EL (cell line): Measurements from ENCODE around the gene PDE3B.
"Not testable (repeated sequence)": the region's sequence is repeated elsewhere in the genome, so short reads cannot be mapped to it uniquely, and the experiment has no call there.

Experiments used
- DNase-seq: peaks from one replicate; pipeline ENCODE4 v3.0.0-alpha.2; 2016

PDE3B gene

GRCh38 chr11:14819596-14819995, 176.0 kb downstream of the PDE3B start:
- DNase-seq = no peak

- DNase-seq = no peak
Observed at GRCh38 chr11:14821031-14821430, 177.4 kb downstream of the PDE3B start.

- no peak for DNase-seq
Observed at GRCh38 chr11:14826600-14826999, 183.0 kb downstream of the PDE3B start.

DNA sequence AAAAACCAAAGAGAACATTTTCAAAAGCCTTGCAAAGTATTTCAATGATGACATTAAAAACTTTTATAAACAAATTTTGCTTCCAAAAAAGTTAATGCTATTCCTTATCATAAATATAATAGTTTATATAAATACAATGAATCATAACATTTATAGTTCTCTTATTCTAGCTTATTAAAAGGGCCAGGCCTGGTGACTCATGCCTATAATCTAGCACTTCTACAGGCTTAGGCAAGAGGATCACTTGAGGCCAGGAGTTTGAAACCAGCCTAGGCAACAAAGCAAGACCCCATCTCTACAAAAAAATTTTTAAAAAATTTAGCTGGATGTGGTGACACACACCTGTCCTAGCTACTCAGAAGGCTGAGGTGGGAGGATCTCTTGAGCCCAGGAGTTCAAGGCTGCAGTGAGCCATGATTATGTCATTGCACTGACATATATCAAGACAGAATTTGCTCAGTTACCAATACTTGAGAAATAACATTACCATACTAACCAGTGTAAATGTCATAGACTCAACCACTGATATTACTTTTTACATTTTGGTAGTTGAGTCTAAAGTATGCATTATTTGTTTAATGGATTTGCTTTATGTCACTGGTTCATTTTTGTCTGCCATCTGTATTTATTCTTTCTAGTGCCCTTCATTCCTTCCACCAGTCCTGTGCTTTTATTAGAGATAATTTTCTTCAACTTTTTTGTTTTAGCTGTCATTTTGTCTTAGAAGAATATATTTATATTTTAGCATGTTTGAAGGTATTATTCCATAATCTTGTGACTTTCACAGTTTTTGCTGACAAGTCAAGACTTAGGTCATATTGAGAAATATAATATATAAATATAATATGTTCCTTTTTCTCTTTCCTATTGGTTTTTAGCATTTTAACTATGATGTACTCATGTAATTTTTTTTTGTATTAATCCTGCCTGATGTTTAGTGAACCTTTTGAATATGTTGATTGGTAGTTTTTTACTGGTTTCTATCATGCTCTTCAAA, 192.2 kb downstream of the PDE3B start:
- no peak for DNase-seq

- no peak for DNase-seq
Observed at GRCh38 chr11:14842002-14842401, 198.4 kb downstream of the PDE3B start.

DNA sequence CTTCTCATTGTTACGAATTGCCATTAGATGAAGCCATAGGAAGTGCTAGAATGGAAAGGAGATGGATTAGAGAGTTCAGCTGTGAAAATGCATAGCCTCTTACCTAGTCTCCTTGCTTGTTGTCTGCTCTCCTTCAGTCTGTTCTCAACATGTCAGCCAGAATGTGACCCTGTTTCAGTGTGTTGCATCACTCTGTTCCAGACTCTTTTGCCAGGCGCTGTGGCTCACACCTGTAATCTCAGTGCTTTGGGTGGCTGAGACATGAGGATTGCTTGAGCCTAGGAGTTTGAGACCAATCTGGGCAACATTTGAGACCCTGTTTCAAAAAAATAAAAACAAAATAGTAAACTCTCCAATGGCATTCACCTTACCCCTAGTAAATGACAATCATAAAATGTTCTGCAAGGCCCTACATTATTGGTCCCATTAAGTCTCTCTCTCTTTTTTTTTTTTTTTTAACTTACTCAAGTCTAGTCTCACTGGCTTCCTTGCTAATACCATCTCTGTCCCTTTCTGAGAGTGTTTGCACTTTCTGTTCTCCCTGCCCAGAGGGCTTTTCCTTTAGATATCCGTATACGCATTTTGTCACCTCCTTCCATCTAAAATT, 209.1 kb downstream of the PDE3B start:
- no peak for DNase-seq

DNA sequence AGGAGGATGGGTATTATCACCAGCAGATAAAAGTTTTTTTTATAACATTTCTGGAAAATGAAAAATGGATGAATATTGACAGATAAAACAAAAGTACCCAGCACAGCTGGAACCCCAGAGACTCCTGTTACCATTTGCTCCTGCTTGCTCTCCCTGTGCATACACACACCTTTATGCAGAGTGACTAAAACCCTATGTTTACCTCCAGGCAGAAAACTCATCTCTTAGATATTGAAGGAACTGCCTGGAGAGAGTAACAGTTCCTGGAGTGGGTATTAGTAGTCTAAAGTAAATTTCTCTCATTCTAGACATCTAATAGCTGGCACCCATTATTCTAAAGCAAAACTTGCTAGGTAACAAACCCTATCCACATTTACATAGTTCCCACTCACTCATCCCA, 210.5 kb downstream of the PDE3B start:
- no peak for DNase-seq

DNA sequence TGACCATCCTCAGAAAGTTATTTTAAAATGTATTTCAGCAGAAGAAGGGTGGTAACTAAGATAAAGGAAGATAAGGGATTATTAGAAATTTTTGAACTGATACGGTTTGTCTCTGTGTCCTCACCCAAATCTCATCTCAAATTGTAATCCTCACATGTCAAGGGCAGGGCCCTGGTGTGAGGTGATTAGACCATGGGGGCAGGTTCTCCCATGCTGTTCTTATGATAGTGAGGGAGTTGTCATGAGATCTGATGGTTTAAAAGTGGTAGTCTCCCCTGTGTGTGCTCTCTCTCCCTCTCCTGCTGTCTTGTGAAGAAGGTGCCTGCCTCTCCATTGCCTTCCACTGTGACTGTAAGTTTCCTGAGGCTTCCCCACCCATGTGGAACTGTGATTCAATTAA, 212.3 kb downstream of the PDE3B start:
- no peak for DNase-seq

GRCh38 chr11:14857621-14858020, 214.0 kb downstream of the PDE3B start:
- no peak for DNase-seq

GRCh38 chr11:14858404-14858803, 214.8 kb downstream of the PDE3B start:
- DNase-seq = no peak

- DNase-seq = no peak
Observed at GRCh38 chr11:14860511-14860910, 216.9 kb downstream of the PDE3B start.

DNA sequence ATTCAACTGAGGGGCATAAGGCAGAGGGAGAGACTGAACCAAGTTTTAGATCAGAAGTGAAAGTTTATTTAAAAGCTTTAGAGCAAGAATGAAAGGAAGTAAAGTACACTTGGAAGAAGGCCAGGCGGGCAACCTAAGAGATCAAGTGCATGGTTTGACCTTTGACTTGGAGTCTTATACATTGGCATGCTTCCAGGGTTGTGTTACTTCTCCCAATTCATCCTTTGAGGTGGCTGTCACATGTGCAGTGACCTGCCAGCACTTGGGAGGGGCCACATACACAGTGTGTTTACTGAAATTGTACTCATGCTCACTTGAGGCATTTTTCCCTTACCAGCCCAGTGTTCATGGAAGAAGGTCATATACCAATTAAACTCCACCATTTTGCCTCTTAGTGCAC, 218.1 kb downstream of the PDE3B start:
- DNase-seq = no peak

GRCh38 chr11:14863775-14864174, 220.2 kb downstream of the PDE3B start:
- DNase-seq = not testable (repeated sequence)

- no peak for DNase-seq
Observed at GRCh38 chr11:14872032-14872431, 228.4 kb downstream of the PDE3B start.

- DNase-seq = no peak
Observed at GRCh38 chr11:14873632-14874031, 230.0 kb downstream of the PDE3B start.

DNA sequence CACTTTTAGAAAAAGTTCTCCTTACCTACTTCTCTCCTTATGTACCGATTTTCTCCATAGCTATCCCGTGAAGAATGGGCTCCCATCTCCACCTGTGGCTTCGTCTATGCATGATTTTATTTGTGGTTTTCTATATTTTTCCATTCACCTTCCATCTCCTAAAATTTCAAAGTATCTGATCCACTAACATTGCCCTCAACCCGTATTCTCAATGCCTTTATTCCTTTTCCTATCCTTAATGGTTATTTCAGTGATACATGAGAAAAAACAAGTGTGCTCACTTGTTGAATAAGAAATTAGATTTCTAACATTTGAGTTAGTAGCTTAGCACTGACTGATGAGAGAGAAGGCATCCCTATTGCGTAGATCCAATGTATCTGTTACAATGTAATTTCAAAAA, 231.6 kb downstream of the PDE3B start:
- no peak for DNase-seq

GRCh38 chr11:14881576-14882193, 238.1 kb downstream of the PDE3B start:
- DNase-seq = no peak

GRCh38 chr11:14882196-14882595, 238.6 kb downstream of the PDE3B start:
- no peak for DNase-seq

GRCh38 chr11:14883683-14884082, 240.1 kb downstream of the PDE3B start:
- DNase-seq = not testable (repeated sequence)

GRCh38 chr11:14884667-14885273, 241.2 kb downstream of the PDE3B start:
- no peak for DNase-seq

GRCh38 chr11:14886513-14886912, 242.9 kb downstream of the PDE3B start:
- DNase-seq = no peak

DNA sequence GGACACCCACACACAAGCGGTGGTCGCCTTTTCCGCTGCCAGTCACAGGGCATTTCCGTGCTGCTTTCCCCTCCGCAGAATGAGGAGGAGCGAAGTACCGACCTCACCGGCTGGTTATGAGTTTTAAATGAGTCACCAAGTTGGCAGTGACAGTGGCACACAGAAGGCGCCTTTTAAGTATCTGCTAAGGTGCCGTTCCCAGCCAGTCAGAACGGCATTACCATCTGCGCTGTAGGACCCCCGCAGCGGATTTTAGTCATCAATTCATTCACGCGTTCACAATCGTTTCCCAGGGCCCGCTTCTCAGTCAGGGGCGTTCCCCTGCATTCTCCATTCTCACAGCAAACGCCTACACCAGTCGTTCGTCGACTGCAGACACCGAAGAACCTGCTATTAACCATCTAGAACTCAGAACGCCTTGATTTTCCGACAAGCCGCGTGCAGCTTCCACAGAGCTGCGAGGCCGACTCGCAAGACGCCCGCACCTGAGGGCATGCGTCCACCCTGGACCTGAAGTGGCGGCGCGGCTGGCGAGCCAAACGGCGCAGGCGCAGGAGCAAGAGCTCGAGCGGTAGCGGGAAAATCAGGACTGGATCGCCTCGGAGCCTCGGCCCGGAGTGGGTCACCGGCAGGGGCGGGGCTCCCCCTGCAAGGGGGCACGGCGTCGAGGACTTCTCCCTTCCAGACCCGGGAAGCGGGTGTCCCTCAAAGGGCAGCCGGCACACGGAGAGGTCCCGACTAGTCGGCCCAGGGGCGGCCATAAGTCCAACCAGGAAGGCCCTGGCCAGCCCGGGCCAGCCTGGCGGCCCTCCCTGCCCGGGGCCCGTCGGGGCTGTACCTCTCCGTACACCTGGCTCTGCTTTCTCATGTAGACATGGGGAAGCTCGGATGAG, 247.8 kb downstream of the PDE3B start:
- peak; percentile 86 for DNase-seq
